Activated B cell treated with CpG ODN at 0.5 μM for 24 hours (primary cell): ENCODE results near the gene ADO. TPM values are rescaled to one million over a fixed set of nuclear protein-coding genes. Genes with fewer than 3 reads are reported as not detected.
A peak's percentile ranks its signal among the peaks of the same experiment; 100 is the strongest.

Experiments used
- ATAC-seq: fragments of 200-7000 bp; cut with Tn5 transposase; one replicate; pipeline ENCODE4 v1.10.0; 2021; ENCODE audit warnings: low read depth, mild to moderate bottlenecking, moderate library complexity
- CTCF ChIA-PET: fragments of 350-600 bp; sonication (Branson Sonifier 250); formaldehyde crosslinking; loops from one replicate; lab custom pipeline; 2021; ENCODE audit warnings: antibody characterized with exemption; lab: Charles Lee
- POLR2A ChIA-PET: fragments of 350-600 bp; sonication (Branson Sonifier 250); formaldehyde crosslinking; loops from one replicate; lab custom pipeline; 2021; ENCODE audit warnings: antibody characterized with exemption; lab: Charles Lee
- DNase-seq: peaks from one replicate; pipeline ENCODE4 v3.0.0; 2022
- H3K27ac Mint-ChIP-seq: one replicate; pipeline ENCODE4 v1.8.0; 2020; ENCODE audit warnings: mixed read lengths
- H3K27me3 Mint-ChIP-seq: one replicate; pipeline ENCODE4 v1.8.0; 2021; ENCODE audit warnings: mixed read lengths
- H3K36me3 Mint-ChIP-seq: one replicate; pipeline ENCODE4 v1.8.0; 2021; ENCODE audit warnings: low read depth, mixed read lengths
- H3K4me1 Mint-ChIP-seq: one replicate; pipeline ENCODE4 v1.8.0; 2021; ENCODE audit warnings: mixed read lengths
- H3K4me3 Mint-ChIP-seq: one replicate; pipeline ENCODE4 v1.8.0; 2020; ENCODE audit warnings: mild to moderate bottlenecking, mixed read lengths
- H3K9me3 Mint-ChIP-seq: one replicate; pipeline ENCODE4 v1.8.0; 2020; ENCODE audit warnings: mixed read lengths
- intact Hi-C: fragments of 100-400 bp; cut with micrococcal nuclease; formaldehyde crosslinking; loops from one replicate; pipeline ENCODE4 v1.15.1; 2024
- total RNA-seq: library from RNA; stranded (reverse); gene quantifications from 2 replicates; pipeline ENCODE4 v1.2.3, GENCODE V29; 2022
- TF ChIP-seq, protein P1 (sequence below): fragments of 200-600 bp; IDR thresholded peaks from one replicate; pipeline ENCODE4 v1.8.0; 2022; ENCODE audit warnings: antibody characterized with exemption, mild to moderate bottlenecking

Gene ADO
- total RNA-seq, 1 donor from 2014 or later = 21.7 TPM

DNA sequence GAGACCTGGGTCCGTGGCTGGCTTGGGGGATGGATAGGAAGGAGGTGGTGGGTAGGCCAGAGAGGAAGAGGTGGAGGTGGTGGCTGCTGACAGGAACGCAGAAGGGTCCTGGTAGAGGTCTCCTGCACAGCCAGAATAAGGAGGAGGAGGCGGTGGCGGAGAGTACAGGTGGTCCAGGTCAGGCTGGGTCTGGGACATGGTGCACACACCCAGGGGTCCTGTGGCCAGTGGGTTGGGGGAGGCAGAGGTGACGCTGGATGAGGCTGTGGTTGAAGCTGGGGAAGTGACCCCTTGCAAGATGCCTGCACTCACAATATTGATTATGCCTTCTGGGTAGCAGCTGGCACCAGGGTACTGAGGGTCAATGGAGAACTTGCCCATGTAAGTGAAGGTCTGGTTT lies 9.5 kb downstream of the ADO start:
- peak overlapping the region; percentile 92 for H3K4me3 Mint-ChIP-seq
- ATAC-seq (no peak), DNase-seq (no peak)
- peak overlapping the region; percentile 5 for H3K27ac Mint-ChIP-seq
- peaks cover 3% of the 10 kb centered on the region for H3K27me3 Mint-ChIP-seq
- intact Hi-C loops = loop anchor here (10.0 kb wide), 3 partner anchors 549 to 769 kb away; partner anchors contain the start of genes REEP3 and RTKN2
- TF ChIP-seq, protein P1, sequence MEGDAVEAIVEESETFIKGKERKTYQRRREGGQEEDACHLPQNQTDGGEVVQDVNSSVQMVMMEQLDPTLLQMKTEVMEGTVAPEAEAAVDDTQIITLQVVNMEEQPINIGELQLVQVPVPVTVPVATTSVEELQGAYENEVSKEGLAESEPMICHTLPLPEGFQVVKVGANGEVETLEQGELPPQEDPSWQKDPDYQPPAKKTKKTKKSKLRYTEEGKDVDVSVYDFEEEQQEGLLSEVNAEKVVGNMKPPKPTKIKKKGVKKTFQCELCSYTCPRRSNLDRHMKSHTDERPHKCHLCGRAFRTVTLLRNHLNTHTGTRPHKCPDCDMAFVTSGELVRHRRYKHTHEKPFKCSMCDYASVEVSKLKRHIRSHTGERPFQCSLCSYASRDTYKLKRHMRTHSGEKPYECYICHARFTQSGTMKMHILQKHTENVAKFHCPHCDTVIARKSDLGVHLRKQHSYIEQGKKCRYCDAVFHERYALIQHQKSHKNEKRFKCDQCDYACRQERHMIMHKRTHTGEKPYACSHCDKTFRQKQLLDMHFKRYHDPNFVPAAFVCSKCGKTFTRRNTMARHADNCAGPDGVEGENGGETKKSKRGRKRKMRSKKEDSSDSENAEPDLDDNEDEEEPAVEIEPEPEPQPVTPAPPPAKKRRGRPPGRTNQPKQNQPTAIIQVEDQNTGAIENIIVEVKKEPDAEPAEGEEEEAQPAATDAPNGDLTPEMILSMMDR = no peak
- H3K9me3 Mint-ChIP-seq = no peaks in the 10 kb centered on the region
- H3K36me3 Mint-ChIP-seq = peaks cover 22% of the 10 kb centered on the region
- ChIA-PET POLR2A (interaction anchor here (0.7 to 6.4 kb wide), 3 partner anchors 8 to 225 kb away, joined by 3 to 68 read pairs (median 5); partner anchors contain the start of gene ADO), CTCF (interaction anchor here (0.7 to 10.6 kb wide), 2 partner anchors 78 to 202 kb away, joined by 3 to 171 read pairs; no protein-coding TSS in a partner anchor)
- H3K4me1 Mint-ChIP-seq = peaks cover 64% of the 10 kb centered on the region

DNA sequence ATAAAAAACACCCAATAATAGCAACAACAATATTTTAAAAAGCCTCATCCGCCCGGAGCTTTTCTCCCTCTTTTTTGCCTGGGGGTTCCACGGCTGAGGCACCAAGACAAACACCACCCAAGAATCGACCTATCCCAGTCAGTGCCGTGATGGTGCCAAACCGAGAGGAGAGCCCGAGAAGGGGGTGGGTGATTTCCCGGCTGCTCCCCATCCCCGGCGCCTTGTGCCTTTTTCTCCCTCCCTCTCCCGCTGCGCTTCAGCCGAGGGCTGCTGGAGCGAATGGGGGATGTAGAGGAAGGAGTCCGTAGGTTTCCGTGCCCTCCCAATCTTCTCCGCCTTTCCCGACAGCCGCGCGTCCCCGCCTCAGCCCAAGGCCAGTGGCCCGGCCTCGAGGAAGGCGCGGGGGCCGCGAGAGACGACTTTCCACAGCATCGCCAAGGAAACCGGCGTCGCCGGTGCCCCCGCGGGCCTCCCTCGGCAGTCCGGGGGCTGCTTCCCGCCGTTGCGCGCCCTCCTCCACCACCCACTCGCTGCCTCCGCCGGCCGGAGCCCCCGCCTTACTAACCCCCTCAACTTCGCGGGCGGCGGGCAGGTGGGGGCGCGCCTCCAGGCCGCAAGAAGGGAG lies 10.3 kb downstream of the ADO start:
- TF ChIP-seq, protein P1 = no peak
- ATAC-seq (no peak), DNase-seq (no peak)
- H3K4me1 Mint-ChIP-seq = peaks cover 66% of the 10 kb centered on the region
- ChIA-PET POLR2A (interaction anchor here (0.7 to 6.4 kb wide), 3 partner anchors 9 to 226 kb away, joined by 3 to 68 read pairs (median 5); partner anchors contain the start of gene ADO), CTCF (interaction anchor here (0.7 to 10.6 kb wide), 3 partner anchors 79 to 203 kb away, joined by 3 to 171 read pairs (median 34); no protein-coding TSS in a partner anchor)
- H3K27ac Mint-ChIP-seq = no peak overlapping the region
- H3K9me3 Mint-ChIP-seq = no peaks in the 10 kb centered on the region
- peaks cover 20% of the 10 kb centered on the region for H3K36me3 Mint-ChIP-seq
- intact Hi-C loops = loop anchor here (5.0 to 10.0 kb wide), 6 partner anchors 358 to 1678 kb away; partner anchors contain the start of genes REEP3 and RTKN2
- peaks cover 5% of the 10 kb centered on the region for H3K27me3 Mint-ChIP-seq
- peak overlapping the region; percentile 92 for H3K4me3 Mint-ChIP-seq

DNA sequence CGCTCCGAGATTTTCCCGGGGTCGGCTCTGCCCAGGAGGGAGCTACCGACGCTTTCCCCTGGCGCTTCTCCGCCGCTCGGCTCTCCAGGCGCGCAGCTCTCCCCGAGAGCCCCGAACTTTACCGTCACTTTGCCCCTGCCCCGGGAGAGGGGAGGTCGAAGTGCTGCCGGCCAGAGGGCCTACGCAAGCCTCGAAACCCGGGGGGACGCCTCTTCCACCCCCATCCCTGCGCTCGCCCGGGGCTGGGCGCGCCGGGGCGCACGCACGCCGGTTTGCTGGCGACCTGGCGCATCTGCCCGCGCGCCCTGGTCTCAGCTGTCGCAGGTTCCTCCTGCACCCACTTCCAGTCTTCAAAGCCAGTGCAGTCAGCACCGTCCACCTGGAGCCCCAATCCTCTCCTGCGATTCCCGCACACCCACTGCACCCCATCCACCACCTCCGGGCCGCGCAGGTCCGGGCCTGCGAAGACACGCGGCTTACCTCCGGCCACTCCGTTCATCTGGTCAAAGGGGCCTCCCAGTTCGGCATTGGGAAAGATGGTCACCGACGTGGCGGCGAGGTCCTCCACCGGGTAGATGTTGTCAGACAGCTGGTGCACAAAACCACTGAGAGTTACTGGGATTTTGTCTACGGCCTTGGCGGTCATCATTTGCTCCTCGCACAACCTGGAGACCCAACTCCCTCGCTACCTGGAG lies 11.0 kb downstream of the ADO start:
- intact Hi-C loops = loop anchor here (1.0 to 10.0 kb wide), 18 partner anchors 11 to 1678 kb away; partner anchors contain the start of genes ADO, NRBF2, REEP3 and RTKN2
- POLR2A ChIA-PET = interaction anchor here (0.6 to 6.4 kb wide), 13 partner anchors 10 to 317 kb away, joined by 3 to 68 read pairs (median 6); partner anchors contain the start of genes ADO and NRBF2
- ATAC-seq (no peak), DNase-seq (peak; percentile 47)
- peak overlapping the region; percentile 94 for H3K27ac Mint-ChIP-seq
- CTCF ChIA-PET = interaction anchor here (1.2 to 10.6 kb wide), 7 partner anchors 81 to 905 kb away, joined by 3 to 171 read pairs (median 32); no protein-coding TSS in a partner anchor
- peaks cover 65% of the 10 kb centered on the region for H3K4me1 Mint-ChIP-seq
- peak overlapping the region; percentile 92 for H3K4me3 Mint-ChIP-seq
- peaks cover 15% of the 10 kb centered on the region for H3K36me3 Mint-ChIP-seq
- TF ChIP-seq, protein P1 = no peak
- peaks cover 8% of the 10 kb centered on the region for H3K27me3 Mint-ChIP-seq
- no peaks in the 10 kb centered on the region for H3K9me3 Mint-ChIP-seq

DNA sequence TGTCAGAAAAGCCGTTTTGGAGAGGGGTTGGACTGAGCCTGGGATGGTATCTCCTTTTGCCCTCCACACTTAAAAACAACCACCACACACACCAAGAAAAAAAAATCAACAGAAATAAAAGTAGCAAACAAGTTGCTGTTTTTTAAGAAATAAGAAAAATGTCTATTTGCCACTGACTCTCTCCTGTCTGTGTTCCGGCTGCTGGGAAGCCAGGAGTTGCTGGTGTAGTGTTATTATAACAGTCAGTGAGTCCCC lies 11.5 kb downstream of the ADO start:
- peaks cover 61% of the 10 kb centered on the region for H3K4me1 Mint-ChIP-seq
- no peaks in the 10 kb centered on the region for H3K9me3 Mint-ChIP-seq
- no peak for DNase-seq
- peaks cover 15% of the 10 kb centered on the region for H3K36me3 Mint-ChIP-seq
- ChIA-PET POLR2A (interaction anchor here (0.6 to 6.4 kb wide), 18 partner anchors 10 to 916 kb away, joined by 3 to 68 read pairs (median 5); partner anchors contain the start of genes ADO and NRBF2), CTCF (interaction anchor here (0.9 to 10.6 kb wide), 11 partner anchors 11 to 904 kb away, joined by 3 to 171 read pairs (median 6); partner anchors contain the start of gene ADO)
- H3K4me3 Mint-ChIP-seq = peak overlapping the region; percentile 92
- TF ChIP-seq, protein P1 = no peak
- H3K27me3 Mint-ChIP-seq = peaks cover 8% of the 10 kb centered on the region
- H3K27ac Mint-ChIP-seq = peak overlapping the region; percentile 94
- intact Hi-C loops = loop anchor here (1.0 to 10.0 kb wide), 18 partner anchors 12 to 1679 kb away; partner anchors contain the start of genes ADO, NRBF2, REEP3 and RTKN2
- no peak for ATAC-seq
